T1000 (cell line): ENCODE results near the gene MAPK11.
"Not testable (repeated sequence)": the region's sequence is repeated elsewhere in the genome, so short reads cannot be mapped to it uniquely, and the experiment has no call there.

Experiments
- DNase-seq: peaks from one replicate; lab custom pipeline; 2025; ENCODE audit warnings: mixed read lengths; lab: John Stamatoyannopoulos, UW

Gene MAPK11

DNA sequence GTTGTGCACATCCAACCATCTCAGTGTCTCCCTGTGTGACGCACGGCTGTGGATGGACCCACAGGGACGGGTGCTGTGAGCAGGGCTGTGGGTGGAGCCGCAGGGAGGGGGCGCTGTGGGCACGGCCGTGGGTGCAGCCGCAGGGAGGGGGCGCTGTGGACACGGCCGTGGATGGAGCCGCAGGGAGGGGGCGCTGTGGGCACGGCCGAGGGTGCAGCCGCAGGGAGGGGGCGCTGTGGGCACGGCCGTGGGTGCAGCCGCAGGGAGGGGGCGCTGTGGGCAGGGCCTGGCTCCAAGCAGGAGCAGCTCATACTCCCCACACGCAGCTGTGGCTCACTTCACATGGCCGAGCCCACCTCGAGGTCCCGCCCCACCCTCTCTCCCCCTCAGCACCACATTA lies 6.0 kb upstream of the MAPK11 start:
- DNase-seq, result no peak

DNA sequence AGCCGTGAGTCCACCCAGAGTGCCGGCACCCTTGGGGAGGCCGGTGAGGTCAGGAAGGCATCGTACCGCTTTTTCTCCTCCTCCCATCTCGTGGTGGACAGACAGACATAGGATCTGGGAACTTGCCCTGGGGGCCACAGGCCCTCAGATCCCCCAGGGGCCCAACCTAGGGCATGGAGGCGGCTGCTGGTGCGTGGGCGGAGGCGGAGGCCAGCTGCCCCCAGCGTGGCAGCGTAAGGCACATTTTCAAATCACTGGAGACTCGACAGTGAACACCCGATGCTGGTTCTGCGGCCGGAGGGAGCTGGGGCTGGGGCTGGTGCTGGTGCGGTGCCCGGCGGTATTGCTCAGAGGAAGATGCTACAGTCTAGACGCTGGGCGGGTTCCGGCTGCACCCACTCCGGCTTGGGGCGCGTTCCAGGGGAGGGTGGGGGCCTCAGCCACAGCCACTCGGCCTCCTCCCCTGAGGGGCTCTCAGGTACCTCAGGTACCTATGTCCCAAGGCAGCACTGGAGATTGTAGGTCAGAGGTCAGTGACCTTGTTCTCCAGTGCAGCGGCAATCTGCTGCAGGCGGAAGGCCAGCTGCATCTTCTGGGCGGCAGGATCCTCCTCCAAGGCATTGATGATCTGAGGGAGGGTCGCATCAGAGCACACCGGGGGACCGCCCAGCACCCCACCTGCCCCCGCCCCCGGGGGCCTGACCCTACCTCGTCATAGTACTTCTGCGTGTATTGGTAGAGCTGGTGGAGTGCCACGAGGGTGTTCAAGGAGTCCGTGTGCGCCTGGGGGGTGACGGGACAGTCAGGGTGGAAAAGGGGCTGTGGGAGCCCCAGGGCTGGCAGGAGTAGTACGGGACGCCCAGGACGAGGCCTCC lies 5.2 kb upstream of the MAPK11 start:
- DNase-seq, result no peak

DNA sequence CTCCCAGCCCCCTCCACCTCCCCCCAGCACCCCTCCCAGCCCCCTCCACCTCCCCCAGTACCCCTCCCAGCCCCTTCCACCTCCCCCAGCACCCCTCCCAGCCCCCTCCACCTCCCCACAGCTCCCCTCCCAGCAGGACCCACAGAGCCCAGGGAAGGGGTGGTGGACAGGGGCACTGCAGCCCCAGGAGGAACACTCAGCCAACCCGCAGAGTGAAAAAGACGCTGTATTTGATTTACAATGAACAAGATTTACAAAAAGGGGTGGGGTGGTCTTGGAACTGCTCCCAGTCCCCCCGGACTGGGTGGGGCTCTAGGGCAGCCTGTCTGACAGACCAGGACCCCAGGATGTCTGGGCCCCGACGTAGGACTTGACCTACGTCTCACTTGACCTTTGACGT lies 4.6 kb upstream of the MAPK11 start:
- DNase-seq, result no peak

DNA sequence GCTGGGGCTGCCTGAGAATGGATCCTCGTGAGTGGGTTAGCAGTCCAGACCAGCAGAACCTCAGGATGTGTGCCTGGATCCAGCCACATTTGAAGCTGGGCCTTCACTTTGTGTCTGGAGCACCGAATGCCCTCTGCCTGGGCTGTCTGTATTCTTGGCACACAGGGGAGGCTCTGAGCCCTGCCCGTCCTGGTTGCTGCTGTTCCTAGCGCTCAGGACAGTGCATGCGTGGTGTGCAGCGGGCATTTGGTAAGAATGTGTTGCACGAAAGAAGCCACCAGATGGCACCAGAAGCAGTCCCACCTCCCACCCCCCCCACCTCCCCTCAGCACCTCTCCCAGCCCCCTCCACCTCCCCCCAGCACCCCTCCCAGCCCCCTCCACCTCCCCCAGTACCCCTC lies 4.1 kb upstream of the MAPK11 start:
- no peak for DNase-seq

DNA sequence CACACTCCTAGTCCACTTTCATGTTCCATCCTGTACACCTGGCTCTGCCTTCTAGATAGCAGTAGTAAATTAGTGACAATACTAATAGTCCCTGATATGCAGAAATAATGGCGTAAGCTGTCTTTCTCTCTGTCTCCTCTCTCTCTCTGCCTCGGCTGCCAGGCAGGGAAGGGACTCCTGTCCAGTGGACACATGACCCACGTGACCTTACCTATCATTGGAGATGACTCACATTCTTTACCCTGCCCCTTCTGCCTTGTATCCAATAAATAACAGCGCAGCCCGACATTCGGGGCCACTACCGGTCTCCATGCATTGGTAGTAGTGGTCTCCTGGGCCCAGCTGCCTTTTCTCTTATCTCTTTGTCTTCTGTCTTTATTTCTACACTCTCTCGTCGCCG lies 3.6 kb upstream of the MAPK11 start:
- DNase-seq, result not testable (repeated sequence)

DNA sequence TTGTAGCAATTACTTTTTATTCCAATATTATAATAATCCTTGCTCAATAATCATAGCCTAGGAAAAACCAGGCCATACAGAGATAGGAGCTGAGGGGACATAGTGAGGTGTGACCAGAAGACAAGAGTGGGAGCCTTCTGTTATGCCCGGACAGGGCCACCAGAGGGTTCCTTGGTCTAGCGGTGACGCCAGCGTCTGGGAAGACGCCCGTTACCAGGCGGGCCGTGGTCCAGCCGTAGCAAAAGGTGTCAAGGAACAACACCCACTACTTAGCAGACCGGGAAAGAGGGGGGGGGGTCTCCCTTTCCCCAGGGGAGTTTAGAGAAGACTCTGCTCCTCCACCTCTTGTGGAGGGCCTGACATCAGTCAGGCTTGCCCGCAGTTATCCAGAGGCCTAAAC lies 3.2 kb upstream of the MAPK11 start:
- not testable (repeated sequence) for DNase-seq

DNA sequence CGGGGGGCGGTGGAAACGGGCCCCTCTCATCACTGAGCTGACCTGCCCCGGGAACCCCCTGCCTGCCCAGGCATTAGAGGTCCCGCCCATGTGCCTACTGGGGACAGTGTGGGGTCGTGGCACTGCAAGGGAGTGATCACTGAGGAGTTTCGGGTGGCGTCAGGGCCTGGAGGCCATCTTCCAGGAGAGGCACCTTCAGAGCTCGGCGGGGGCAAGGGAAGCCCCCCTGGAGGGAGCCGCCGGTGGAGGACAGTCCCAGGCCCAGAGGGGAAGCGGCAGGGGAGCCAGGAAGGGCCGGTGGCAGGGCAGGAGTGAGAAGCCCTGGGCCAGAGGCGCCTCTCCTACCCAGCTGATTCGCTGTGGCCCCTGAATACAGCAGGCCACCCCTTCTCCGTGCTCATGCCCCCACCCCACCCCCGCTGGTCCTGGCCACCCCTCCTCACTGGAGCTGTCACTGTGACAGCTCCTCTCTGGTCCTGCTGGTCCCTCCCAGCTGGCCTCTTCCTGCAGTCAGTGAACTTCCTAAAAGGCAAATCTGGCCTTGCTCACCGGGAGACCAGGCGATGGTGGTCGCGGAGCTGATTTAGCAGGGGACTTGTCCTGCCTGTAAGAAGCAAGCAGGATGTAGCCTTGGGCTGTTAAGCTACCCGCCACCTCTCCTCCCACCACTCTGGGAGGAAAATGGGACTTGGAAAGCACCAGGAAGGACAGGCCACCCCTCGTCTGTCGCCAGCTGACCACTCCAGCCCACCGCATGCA lies 2.0 kb upstream of the MAPK11 start:
- no peak for DNase-seq

DNA sequence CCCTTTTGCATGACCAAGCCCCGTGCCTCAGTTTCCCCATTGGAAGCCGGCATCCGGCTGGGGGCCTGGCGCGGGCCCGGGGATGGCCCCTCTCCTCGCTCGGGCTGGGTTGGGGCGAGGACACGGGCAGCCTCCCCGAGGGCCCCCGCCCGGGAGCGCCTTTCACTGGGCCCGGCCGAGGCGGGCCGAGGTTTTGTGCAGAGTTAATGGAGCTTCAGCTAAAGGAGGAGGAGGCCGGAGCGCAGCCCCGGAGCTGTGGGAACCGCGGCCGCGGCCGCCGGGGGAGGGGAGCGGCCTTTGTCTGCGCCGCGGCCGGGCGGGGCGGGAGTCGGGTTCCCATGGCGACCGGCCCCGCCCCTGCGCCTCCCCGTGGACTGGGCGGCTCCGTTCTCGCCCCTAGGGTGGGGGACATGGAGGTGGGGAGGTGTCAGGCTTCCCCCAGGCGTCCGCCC lies 1.4 kb upstream of the MAPK11 start:
- no peak for DNase-seq

DNA sequence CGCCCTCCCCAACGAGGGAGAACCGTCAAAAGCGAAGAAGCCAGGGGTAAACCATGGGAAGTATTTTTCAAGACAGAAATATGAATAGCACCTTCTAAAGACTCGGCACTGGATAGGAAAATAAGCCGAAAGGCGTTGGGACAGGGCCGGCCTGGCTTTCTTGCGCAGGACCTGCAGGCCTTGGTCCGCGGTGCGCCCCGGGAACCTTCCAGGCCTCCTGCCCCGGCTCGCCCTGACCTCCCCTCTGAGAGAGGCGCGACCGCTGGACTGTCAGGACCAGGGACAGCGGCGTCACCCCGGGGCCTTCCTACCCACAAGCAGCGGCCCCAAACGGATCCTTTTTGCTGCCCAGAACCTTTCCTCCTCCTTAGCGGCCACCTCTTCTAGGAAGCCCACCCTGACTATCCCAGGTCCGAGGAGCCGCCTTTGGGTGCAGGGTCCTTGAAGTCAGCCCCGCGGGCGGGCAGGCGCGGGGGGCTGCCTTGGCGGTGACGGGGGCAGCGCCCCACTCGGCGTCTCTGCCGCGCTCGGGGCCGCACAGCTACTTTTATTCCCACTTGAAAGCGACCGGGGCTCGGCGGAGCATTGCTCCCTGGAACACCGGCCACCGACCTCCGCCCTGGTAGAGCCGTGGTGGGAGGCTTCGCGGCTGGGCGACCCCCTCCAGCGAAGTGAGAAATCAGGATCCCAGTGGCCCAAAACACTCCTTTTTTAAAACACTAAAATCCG lies 650 bp upstream of the MAPK11 start:
- DNase-seq, result peak; percentile 7

DNA sequence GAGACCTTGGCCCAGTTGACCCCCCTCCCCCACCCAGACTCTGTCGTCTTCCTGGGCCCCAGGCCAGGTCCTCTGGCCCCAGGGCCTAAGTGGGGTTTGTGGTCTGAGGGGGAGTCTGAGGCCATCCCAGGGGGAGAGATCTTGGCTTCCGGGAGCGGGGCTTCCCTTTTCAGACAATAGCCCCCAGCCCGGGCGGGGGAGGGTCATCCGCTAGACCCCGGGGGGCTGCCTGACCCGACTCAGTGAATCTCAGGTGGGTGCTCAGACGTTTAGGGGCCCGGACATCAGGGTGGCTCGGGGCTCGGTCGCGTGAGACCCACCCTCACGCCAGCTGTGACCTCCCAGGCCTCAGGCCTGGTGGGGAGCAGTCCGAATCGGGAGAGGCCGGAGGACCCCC lies 609 bp downstream of the MAPK11 start:
- DNase-seq, result no peak

DNA sequence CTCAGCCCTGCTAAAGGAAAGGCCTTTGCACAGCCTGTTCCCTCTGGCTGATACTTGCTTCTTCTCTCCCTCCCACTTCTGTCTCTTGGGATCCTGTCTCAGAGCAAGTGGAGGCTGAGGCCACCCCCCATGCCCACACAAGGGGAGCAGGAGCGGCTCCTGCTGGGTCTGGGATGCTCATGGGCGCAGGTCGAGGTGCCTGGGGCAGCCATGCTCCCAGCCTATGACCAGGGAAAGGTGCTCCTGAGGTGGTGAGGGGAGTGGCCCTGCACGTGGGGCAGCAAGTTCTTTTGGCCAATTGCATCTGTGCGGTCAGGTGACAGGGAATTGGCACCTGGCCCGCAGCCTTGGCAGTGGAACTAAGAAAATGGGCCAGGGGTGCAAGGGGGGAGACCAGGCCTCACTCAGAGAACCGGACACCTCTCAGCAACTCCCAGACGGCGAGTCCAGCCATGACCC lies 1.5 kb downstream of the MAPK11 start:
- DNase-seq, result no peak

DNA sequence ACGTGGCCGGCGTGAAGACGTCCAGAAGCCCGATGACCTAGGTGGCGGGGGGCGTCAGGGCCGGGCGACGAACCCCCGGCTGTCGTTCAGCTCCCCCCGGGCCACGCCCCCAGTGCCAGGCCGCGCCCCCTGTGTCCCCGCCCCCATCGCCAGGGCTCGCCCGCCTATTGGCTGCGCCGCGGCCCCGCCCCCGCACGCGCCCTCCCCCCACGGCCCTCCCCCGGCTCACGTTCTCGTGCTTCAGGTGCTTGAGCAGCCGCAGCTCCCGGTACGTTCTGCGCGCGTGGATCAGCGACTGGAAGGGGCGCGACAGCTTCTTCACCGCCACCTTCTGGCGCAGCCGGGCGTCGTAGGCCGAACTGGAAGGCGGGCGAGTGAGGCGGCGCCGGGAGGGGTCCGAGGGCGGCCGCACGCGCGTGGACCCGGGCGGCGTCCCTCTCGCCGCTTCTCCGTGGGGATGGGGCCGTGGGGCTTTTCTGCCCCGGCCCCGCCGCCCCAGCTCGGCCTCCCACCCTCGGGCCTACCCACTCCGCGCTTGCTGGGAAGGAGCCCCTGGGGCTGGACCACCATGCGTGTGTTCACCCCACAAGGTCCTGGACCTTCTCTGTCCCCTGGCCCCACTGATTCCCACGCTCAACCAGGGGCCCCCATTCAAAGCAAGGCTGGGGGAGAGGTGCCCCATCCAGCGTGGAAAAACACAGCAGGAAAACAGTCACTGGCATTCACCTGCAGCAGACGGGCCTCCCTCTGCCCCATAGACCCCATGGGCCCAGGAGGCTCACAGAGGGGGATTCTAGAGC lies 2.4 kb downstream of the MAPK11 start:
- DNase-seq, result peak; percentile 34

DNA sequence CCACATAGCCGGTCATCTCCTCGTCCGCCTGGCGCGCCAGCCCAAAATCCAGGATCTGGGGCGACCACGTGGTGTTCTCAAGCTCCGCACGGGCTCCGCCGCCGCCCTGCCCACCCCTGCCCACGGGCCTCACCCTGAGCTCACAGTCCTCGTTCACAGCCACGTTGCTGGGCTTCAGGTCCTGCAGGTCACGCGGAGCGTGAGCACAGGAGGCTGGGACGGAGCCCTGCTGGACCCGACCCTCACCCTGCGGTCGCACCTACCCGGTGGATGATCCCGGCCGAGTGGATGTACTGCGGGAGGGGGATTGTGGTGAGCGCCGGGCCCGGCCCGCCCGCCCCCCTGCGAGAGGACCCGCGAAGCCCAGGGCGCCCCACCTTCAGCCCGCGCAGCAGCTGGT lies 3.2 kb downstream of the MAPK11 start:
- no peak for DNase-seq

DNA sequence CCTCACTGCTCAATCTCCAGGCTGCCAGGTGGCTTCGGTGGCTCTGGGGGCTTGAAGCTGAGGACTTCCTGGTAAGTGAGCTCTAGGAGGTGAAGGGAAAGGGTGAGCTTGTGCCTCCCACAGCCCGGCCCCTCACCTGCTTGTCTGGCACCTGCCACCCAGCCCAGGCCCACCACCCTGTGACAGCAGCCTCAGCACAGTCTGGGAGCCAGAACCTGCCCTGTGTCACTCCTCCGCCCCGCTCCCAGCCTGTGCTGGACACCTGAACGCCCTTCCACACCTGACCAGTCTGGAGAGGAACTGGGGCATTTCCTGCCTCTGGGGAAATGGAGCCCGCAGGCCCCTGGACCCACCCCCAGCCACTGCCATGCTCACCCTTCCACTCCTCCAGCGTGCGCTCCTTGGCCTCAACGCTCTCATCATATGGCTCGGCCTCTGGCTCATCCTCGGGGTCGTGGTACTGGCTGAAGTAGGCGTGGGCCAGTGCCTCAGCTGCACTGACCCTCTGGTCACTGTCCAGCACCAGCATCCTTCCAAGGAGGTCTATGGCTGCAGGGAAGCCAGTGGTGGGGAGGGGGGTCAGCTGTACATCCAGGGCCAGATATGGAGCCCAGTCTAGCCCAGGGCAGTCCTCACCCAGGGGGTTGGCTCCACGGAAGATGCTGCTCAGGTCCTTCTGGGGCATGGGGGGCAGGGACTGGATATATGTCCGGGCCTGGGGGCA lies 5.1 kb downstream of the MAPK11 start:
- DNase-seq, result no peak

DNA sequence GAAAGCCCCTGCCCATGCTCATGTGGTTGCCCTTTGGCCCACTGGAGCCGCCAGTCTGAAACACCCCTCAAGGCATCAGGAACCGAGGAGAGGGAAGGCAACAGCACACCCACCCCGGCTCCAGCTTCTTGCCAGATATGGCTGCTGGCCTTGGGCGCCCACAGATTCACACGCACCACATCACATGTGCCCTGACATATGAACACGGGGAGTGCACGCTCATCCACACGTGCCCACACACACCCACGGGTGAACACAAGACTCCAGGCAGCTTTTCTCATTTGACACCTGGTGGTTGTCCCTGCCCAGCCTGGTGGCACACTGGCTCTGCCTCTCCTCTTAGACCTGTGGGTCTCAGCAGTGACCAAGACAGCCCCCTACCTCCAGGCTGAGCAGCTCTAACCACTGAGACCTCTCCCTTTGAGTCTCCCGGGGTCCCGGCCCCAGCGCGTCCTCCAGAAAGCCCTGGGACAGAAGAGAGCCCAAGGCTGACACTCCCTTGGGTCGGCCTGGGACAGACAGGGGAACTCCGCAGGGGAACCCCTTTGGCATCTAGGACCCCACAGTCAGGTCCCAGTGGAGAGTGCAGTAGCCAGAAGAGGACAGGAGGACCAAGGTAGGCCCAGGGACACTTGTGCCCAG lies 6.0 kb downstream of the MAPK11 start:
- no peak for DNase-seq

DNA sequence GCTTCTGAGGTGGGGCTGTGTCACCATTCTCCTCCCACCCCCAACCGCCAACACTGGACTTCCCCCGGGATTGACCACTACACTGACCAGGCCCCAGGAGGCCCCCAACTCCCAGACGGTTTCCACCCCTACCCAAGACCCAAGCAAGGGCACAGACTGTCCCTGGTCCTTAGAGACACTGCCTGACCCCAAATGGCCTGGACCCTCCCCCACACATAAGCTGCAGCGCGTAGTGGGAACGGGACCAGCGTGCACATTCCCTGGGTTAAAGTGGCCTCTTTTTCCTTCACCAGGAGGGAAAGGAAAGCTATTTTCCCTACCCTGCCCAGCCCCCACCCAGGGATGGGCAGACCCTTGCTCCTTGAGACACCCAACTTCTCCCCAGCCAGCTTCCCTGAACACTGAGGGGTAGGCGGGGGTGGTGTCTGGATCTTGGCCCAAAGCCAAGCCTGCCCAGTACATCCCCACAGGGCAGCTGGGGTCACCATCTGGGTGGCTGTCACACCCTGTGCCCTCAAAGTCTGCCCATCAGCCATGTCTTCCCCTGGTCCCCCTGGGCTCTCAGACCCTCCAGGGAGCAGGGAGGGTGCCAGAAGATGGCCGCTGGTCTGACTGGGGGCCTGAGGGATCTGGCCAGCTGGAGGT lies 7.1 kb downstream of the MAPK11 start:
- DNase-seq, result no peak

DNA sequence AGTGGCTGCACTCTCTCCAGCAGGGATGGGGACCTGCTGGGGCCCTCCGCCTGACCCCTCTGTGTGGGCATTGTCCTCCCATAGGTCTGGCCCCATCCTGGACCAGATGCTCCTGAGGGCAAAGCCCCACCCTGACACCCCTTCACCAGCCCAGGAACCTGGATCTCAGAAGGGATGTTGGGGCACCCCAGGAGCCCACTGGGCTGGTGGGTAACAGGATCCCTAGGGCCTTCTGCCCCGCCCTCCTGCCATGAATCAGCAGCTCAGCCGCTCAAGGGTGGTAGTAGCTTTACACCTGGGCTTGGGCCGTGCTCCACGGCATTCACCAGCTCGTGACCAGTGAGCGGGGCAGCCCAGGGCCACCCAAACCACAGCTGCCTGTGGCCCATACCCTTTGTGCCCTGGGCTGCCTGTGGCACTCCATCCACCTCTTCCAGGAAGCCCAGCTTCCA lies 7.7 kb downstream of the MAPK11 start:
- no peak for DNase-seq

DNA sequence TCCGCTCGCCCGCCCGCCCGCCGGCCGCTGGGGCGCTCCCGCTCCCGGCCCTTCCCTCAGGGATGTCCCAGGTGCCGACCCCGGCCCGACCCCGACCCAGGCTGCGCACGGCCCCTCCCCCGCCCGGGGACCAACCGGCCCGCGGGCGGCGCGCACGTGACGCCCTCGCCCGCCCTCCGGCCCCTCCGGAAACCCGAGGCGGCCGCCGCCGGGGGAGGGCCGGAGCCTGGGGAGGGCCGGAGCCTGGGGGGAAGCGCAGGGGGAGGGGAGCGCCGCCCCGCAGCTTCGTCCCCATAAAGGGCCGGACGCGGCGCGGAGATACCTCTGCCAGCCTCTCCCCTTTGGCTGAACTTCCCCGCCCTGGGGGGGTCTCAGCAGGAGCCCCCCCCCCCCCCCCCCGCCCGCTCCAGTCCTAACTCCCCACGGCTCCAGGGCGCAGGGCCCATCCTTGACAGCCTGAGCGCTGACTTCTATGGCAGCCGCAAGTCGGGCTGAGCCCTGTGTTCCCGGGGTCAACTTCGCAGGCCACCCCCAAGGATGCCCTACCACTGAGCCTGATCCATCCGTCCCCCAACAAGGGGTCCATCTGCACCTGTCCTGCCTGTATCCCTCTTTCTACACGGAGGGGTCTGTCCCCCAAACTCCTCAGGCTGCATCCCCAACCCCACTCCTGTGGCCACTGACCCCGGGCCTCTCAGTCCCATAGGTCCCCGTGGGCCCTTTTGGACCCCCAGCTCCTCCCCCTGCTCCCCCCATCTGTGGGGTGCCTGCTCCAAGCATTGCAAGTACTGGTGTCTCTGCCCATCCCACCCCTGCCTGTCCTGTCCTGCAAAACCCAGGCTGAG lies 8.3 kb downstream of the MAPK11 start, which contains the start of gene MAPK12:
MAPK12 (minus strand) TSS at position 69 of the 845 bp plus-strand sequence. CDS start 174 bp downstream, outside the sequence.
- DNase-seq, result no peak
